Spleen (tissue), 11 donors: ENCODE results near the gene CDK10. TPM values are rescaled to one million over a fixed set of nuclear protein-coding genes. Genes with fewer than 3 reads are reported as not detected.

Experiments used
- DNase-seq: peaks from one replicate; pipeline ENCODE4 v3.0.0-alpha.2; 2020
- H3K27ac ChIP-seq, 8 donors: fragments of 200-600 bp; sonication (generic) in 7 of 8; 1 replicate in 4 of 8; 2 replicates in 4 of 8; pipeline versions ENCODE4 v1.5.0 to v1.8.0; 2016 to 2021; ENCODE audit warnings: inconsistent platforms in 4 of 8, mild to moderate bottlenecking in 4 of 8, moderate library complexity in 1 of 8
- H3K27me3 ChIP-seq, 7 donors: fragments of 200-600 bp; sonication (generic) in 6 of 7; replicated peaks in 1 of 7; 1 replicate in 4 of 7; 2 replicates in 3 of 7; pipeline versions ENCODE4 v1.5.0 to v1.8.0; 2016 to 2021; ENCODE audit warnings: inconsistent platforms in 3 of 7, mild to moderate bottlenecking in 1 of 7
- H3K36me3 ChIP-seq, 6 donors: fragments of 200-600 bp; sonication (generic) in 5 of 6; 1 replicate in 4 of 6; 2 replicates in 2 of 6; pipeline versions ENCODE4 v1.5.0 to v1.8.0; 2016 to 2021; ENCODE audit warnings: inconsistent platforms in 2 of 6
- H3K4me1 ChIP-seq, 6 donors: fragments of 200-600 bp; sonication (generic) in 5 of 6; 1 replicate in 3 of 6; 2 replicates in 3 of 6; pipeline versions ENCODE4 v1.5.0 to v1.8.0; 2016 to 2021; ENCODE audit warnings: inconsistent platforms in 3 of 6
- H3K4me3 ChIP-seq, 8 donors: fragments of 200-600 bp; sonication (generic) in 7 of 8; 1 replicate in 4 of 8; 2 replicates in 4 of 8; pipeline versions ENCODE4 v1.5.0 to v1.8.0; 2016 to 2021; ENCODE audit warnings: inconsistent platforms in 4 of 8, mild to moderate bottlenecking in 4 of 8, moderate library complexity in 2 of 8
- H3K9me3 ChIP-seq, 8 donors: fragments of 200-600 bp; sonication (generic) in 7 of 8; 1 replicate in 4 of 8; 2 replicates in 4 of 8; pipeline versions ENCODE4 v1.5.0 to v1.8.0; 2016 to 2021; ENCODE audit warnings: inconsistent platforms in 4 of 8
- CTCF ChIP-seq, 11 experiments: fragments of 200-600 bp in 7 of 11; fragments of 450-650 bp in 4 of 11; sonication (generic) in 4 of 11; IDR thresholded peaks in 8 of 11; conservative IDR thresholded peaks in 3 of 11; 1 replicate in 7 of 11; 2 replicates in 4 of 11; pipeline versions ENCODE4 v1.4.0 to v1.8.0; 2016 to 2021; ENCODE audit warnings: antibody characterized with exemption in 11 of 11, inconsistent platforms in 4 of 11, mild to moderate bottlenecking in 1 of 11
- POLR2A ChIP-seq, 3 donors: fragments of 450-650 bp; IDR thresholded peaks; one replicate each; pipeline ENCODE4 v1.5.1; 2017; ENCODE audit warnings: antibody characterized with exemption in 3 of 3, mild to moderate bottlenecking in 1 of 3
- POLR2AphosphoS5 ChIP-seq, 3 donors: sonication (generic); formaldehyde crosslinking; IDR thresholded peaks; one replicate each; pipeline ENCODE4 v1.5.1; 2017; ENCODE audit warnings: antibody characterized with exemption in 3 of 3
- WGBS, 5 donors: extraction: QIAGEN DNeasy Blood & Tissue Kit in 3 of 5; methylation state at CpG; one replicate each; pipeline versions ENCODE4 v1.1.5 to v1.1.7; 2013 to 2018; 5-methylcytosine and 5-hydroxymethylcytosine counted together
- intact Hi-C: fragments of 100-400 bp; cut with DNase I; formaldehyde crosslinking; loops from one replicate; pipeline ENCODE4 v1.15.0; 2023; ENCODE audit warnings: low total_unique reads
- polyA plus RNA-seq, 3 donors: library from polyadenylated mRNA; stranded (reverse); fragments of 200-250 nt; gene quantifications; one replicate each; pipeline ENCODE4 v1.2.1, GENCODE V29; 2013
- total RNA-seq, 7 donors: library from RNA; depleted of rRNA in 3 of 7; stranded (reverse); fragments of >200 nt in 3 of 7; fragmentation: NEBNext Ultra II Directional in 4 of 7; extraction: Animal tissue kit (Norgen Biotek cat#: 25700) in 4 of 7; gene quantifications; one replicate each; pipeline versions ENCODE4 v1.1.0 to v1.2.1, GENCODE V29; 2016 to 2021
- donor health status: healthy with polysubstance abuse.
- donor health status: DM: no; HTN: no; CAD: no; lungs with moderate emphysema.
- donor health status: DM: no; HTN: no; CAD: no.
- donor health status: Bipolar disorder and iron deficiency.
- donor health status: healthy.
- donor health status: DM: no; HTN: no; CAD: no.
- donor health status: DM: yes; HTN: yes; CAD: no.

Gene CDK10
- total and polyA plus RNA-seq, 10 donors: 47.6 to 201 (median 78.6) TPM

DNA sequence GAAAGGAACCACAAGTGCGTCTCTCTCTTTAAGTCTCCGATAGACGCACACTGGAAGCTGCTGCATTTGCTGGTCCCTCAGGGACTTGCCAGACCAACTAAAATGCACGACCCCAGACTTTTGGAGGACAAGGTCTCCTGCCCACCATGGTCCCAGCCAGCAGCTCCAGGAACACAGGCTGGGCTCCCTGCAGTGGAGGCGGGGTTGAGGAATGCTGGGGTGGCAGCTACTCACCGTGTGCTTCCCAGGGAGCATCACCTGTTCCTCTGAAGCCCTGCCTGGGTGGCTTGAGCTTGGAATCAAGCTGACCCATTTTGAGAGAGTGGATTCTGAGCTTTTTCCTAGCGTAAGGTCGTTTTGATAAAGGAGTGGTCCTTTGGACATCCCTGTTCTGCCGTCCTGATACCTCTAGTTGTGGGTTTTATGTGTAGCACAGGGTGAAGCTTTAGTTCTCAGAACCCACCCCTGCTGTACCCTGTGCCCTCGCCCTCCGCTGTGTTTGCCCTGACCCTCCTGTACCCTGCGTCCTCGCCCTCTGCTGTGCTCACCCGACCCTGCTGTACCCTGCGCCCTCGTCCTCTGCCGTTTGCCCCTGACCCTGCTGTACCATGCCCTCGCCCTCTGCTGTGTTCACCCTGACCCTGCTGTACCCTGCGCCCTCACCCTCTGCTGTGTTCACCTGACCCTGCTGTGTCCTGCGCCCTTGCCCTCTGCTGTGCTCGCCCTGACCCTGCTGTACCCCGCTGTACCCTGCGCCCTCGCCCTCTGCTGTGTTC is 45.8 kb downstream of the CDK10 start:
- DNase-seq: no peak
- H3K4me3 ChIP-seq: no peak overlapping the region
- H3K27ac ChIP-seq: no peak overlapping the region
- 85 to 90% (median 90%) methylated on average over 23 to 24 of the region's 24 CpGs for WGBS, 5 donors
- no peak for TF ChIP-seq CTCF (IDR thresholded peaks at IDR 0.05 in 8 of 11, conservative IDR thresholded peaks at IDR 0.05 in 3 of 11)
- TF ChIP-seq POLR2AphosphoS5 (IDR thresholded peaks at IDR 0.05): peak in 2 of 3 donors; percentile 27 to 42
- no peak for TF ChIP-seq POLR2A (IDR thresholded peaks at IDR 0.05)
- H3K9me3 ChIP-seq: no peaks in the 10 kb centered on the region
- H3K4me1 ChIP-seq: peaks cover 2 to 79% (median 11%) of the 10 kb centered on the region in 6 donors
- intact Hi-C loops: no loop called here
- H3K27me3 ChIP-seq: no peaks in the 10 kb centered on the region
- peaks cover 6 to 100% (median 98%) of the 10 kb centered on the region in 6 donors for H3K36me3 ChIP-seq

DNA sequence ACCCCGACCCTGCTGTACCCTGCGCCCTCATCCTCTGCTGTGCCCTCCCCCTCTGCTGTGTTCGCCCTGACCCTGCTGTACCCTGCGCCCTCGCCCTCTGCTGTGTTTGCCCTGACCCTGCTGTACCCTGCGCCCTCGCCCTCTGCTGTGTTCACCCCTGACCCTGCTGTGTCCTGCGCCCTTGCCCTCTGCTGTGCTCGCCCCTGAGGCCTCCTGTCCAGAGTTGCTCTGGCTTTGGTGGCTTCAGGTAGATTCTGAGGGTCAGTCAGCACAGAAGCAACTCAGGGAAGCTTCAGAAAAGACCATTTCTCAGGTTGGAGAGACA is 46.4 kb downstream of the CDK10 start:
- Histone ChIP-seq H3K4me3 (no peak overlapping the region), H3K27me3 (no peaks in the 10 kb centered on the region), H3K9me3 (no peaks in the 10 kb centered on the region), H3K36me3 (peaks cover 11 to 100% (median 98%) of the 10 kb centered on the region in 6 donors), H3K4me1 (peaks cover 2 to 79% (median 11%) of the 10 kb centered on the region in 6 donors), H3K27ac (no peak overlapping the region)
- WGBS, 5 donors: 83 to 95% (median 93%) methylated on average over 9 of the region's 9 CpGs
- DNase-seq: no peak
- intact Hi-C loops: no loop called here
- TF ChIP-seq POLR2AphosphoS5 (IDR thresholded peaks at IDR 0.05): no peak
- no peak for TF ChIP-seq CTCF (IDR thresholded peaks at IDR 0.05 in 8 of 11, conservative IDR thresholded peaks at IDR 0.05 in 3 of 11)
- TF ChIP-seq POLR2A (IDR thresholded peaks at IDR 0.05): no peak

- no peak for DNase-seq
- no peak overlapping the region for H3K4me3 ChIP-seq
- H3K27ac ChIP-seq: no peak overlapping the region
- intact Hi-C loops: no loop called here
- H3K27me3 ChIP-seq: no peaks in the 10 kb centered on the region
- H3K9me3 ChIP-seq: no peaks in the 10 kb centered on the region
- peaks cover 15 to 100% (median 98%) of the 10 kb centered on the region in 6 donors for H3K36me3 ChIP-seq
- TF ChIP-seq CTCF (IDR thresholded peaks at IDR 0.05 in 8 of 11, conservative IDR thresholded peaks at IDR 0.05 in 3 of 11) (no peak), POLR2A (IDR thresholded peaks at IDR 0.05) (no peak), POLR2AphosphoS5 (IDR thresholded peaks at IDR 0.05) (peak in 1 of 3 donors; percentile 48)
- H3K4me1 ChIP-seq: peaks cover 2 to 81% (median 12%) of the 10 kb centered on the region in 6 donors
- 76 to 93% (median 91%) methylated on average over 16 to 17 of the region's 17 CpGs for WGBS, 5 donors
Measured at GRCh38 chr16:89733322-89733721, 46.8 kb downstream of the CDK10 start.

GRCh38 chr16:89733792-89734191 is 47.3 kb downstream of the CDK10 start:
- no peaks in the 10 kb centered on the region for H3K9me3 ChIP-seq
- peaks cover 15 to 100% (median 98%) of the 10 kb centered on the region in 6 donors for H3K36me3 ChIP-seq
- TF ChIP-seq POLR2AphosphoS5 (IDR thresholded peaks at IDR 0.05) (peak; percentile 11 to 68 (median 27)), CTCF (IDR thresholded peaks at IDR 0.05 in 8 of 11, conservative IDR thresholded peaks at IDR 0.05 in 3 of 11) (no peak)
- DNase-seq: no peak
- H3K27me3 ChIP-seq: no peaks in the 10 kb centered on the region
- intact Hi-C loops: no loop called here
- H3K4me3 ChIP-seq: no peak overlapping the region
- H3K4me1 ChIP-seq: peaks cover 2 to 82% (median 12%) of the 10 kb centered on the region in 6 donors
- WGBS, 5 donors: 89 to 94% (median 92%) methylated on average over 21 of the region's 21 CpGs
- no peak overlapping the region for H3K27ac ChIP-seq
